OCI-LY3 (cell line): ENCODE results near the gene OXTR.

ENCODE experiments used
- EZH2phosphoT487 ChIP-seq: fragments of 200-600 bp; shearing (Covaris generic); IDR thresholded peaks from 2 replicates; pipeline ENCODE4 v1.6.1; 2018; ENCODE audit warnings: antibody characterized with exemption, mixed run types, low read depth
- TF ChIP-seq, protein P1 (sequence below): fragments of 200-600, 300-600 bp; sonication (generic); IDR thresholded peaks from 2 replicates; pipeline ENCODE4 v1.5.1; 2014; ENCODE audit warnings: antibody characterized with exemption, low read length, low read depth

- TF ChIP-seq, protein P1, sequence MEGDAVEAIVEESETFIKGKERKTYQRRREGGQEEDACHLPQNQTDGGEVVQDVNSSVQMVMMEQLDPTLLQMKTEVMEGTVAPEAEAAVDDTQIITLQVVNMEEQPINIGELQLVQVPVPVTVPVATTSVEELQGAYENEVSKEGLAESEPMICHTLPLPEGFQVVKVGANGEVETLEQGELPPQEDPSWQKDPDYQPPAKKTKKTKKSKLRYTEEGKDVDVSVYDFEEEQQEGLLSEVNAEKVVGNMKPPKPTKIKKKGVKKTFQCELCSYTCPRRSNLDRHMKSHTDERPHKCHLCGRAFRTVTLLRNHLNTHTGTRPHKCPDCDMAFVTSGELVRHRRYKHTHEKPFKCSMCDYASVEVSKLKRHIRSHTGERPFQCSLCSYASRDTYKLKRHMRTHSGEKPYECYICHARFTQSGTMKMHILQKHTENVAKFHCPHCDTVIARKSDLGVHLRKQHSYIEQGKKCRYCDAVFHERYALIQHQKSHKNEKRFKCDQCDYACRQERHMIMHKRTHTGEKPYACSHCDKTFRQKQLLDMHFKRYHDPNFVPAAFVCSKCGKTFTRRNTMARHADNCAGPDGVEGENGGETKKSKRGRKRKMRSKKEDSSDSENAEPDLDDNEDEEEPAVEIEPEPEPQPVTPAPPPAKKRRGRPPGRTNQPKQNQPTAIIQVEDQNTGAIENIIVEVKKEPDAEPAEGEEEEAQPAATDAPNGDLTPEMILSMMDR = no peak
- TF ChIP-seq EZH2phosphoT487 = no peak
Observed at GRCh38 chr3:8705575-8705974, 63.8 kb downstream of the OXTR start.
